ENCODE measurements around the gene ESYT2. TPM values are rescaled to one million over a fixed set of nuclear protein-coding genes. Genes with fewer than 3 reads are reported as not detected.

ESYT2 gene
- total RNA-seq, 1 experiment from 2014 or later = 162 TPM

DNA sequence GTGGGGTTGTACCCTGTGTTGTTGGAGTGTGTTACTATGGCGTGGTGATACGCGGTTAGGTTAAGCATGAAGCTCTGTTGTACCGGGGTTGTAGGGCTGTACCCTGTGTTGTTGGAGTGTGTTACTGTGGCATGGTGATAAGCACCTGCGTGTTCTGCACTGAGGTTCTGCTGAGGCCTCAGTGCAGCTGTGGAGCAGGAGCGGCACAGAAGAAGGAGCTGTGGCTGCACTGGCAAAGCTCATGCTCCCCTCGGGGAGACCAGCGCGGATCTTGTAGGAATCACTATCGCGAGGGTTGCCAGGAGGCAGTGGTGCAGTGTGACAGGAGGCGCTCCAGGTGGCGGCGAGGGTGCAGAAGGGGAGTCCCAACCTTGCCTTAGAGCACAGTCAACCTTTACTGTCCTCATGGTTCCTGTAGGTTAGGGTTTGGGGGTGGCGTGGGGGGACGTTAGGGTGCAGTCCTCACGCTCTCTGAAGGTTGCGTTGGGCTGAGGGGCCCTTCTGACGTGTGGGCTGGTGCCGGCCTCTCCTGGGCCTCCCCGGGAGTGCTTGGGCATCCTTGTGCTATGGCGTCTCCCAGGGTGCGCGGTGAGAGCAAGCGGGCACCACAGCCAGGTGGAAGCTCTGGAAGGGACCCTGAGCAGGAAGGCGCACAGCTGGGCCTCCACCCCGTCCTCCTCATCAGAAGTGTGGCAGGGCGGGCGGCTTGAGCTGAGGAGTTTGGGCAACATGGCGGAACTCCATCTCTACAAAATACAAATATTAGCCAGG is 38.1 kb upstream of the ESYT2 start:
- Histone ChIP-seq H3K9me3 (ENCODE audit: insufficient read depth, low read depth) (no peaks in the 10 kb centered on the region), H3K4me3 (no peak overlapping the region), H3K79me2 (ENCODE audit: low read depth) (peaks cover 46% of the 10 kb centered on the region), H3K4me2 (no peak overlapping the region), H3K4me1 (replicated peaks; ENCODE audit: insufficient read depth) (peaks cover 8% of the 10 kb centered on the region), H3K27me3 (ENCODE audit: insufficient read depth, low read depth) (no peaks in the 10 kb centered on the region), H3K36me3 (ENCODE audit: low read depth) (peaks cover 18% of the 10 kb centered on the region; the same call in 1 of the 2 replicates), H3F3A (ENCODE audit: insufficient read depth, low read depth) (peaks cover 21% of the 10 kb centered on the region; the same call in 1 of the 2 replicates), H3K27ac (no peak overlapping the region), H4K20me1 (ENCODE audit: insufficient read depth) (no peaks in the 10 kb centered on the region), H2AFZ (no peak overlapping the region), H3K9me2 (ENCODE audit: insufficient read depth) (no peaks in the 10 kb centered on the region)
- DNase-seq = no peak
- intact Hi-C loops (cut with micrococcal nuclease; ENCODE audit: unreplicated experiment) = no loop called here
- ChIA-PET CTCF (no interaction called here), POLR2A (ENCODE audit: unreplicated experiment) (no interaction called here)
- TF ChIP-seq, protein P1, sequence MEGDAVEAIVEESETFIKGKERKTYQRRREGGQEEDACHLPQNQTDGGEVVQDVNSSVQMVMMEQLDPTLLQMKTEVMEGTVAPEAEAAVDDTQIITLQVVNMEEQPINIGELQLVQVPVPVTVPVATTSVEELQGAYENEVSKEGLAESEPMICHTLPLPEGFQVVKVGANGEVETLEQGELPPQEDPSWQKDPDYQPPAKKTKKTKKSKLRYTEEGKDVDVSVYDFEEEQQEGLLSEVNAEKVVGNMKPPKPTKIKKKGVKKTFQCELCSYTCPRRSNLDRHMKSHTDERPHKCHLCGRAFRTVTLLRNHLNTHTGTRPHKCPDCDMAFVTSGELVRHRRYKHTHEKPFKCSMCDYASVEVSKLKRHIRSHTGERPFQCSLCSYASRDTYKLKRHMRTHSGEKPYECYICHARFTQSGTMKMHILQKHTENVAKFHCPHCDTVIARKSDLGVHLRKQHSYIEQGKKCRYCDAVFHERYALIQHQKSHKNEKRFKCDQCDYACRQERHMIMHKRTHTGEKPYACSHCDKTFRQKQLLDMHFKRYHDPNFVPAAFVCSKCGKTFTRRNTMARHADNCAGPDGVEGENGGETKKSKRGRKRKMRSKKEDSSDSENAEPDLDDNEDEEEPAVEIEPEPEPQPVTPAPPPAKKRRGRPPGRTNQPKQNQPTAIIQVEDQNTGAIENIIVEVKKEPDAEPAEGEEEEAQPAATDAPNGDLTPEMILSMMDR (conservative IDR thresholded peaks at IDR 0.05) = no peak
- TF ChIP-seq EZH2 (IDR thresholded peaks at IDR 0.05; ENCODE audit: low read depth) = no peak
- BruUV-seq (replicated peaks) = no TSS peak

DNA sequence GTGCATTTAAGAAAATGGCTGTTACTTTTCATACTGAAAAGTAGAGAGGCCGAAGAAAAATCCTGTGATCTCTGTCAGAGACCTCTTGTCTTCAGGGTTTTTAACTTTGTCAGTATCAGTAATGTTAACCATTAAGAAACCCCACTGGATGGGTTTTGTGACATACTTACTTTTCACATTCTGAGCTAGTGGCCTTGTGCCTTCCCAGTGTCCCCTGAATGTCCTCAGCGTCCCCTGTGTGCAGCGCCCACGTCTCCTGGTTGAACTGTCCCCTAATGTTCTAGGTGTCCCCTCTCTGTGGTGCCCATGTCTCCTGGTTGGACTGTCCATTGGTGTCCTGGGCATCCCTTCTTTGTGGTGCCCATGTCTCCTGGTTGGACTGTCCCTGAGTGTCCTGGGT is 36.7 kb upstream of the ESYT2 start:
- Histone ChIP-seq H3K36me3 (ENCODE audit: low read depth) (0 out of 2 replicates have a peak, but pooled peaks cover 10% of the 10 kb centered on the region), H3K27me3 (ENCODE audit: insufficient read depth, low read depth) (no peaks in the 10 kb centered on the region), H3K4me1 (replicated peaks; ENCODE audit: insufficient read depth) (peaks cover 8% of the 10 kb centered on the region), H3F3A (ENCODE audit: insufficient read depth, low read depth) (peaks cover 34% of the 10 kb centered on the region; the same call in 1 of the 2 replicates), H4K20me1 (ENCODE audit: insufficient read depth) (no peaks in the 10 kb centered on the region), H3K4me3 (no peak overlapping the region), H3K9me3 (ENCODE audit: insufficient read depth, low read depth) (no peaks in the 10 kb centered on the region), H3K4me2 (no peak overlapping the region), H2AFZ (no peak overlapping the region), H3K9me2 (ENCODE audit: insufficient read depth) (no peaks in the 10 kb centered on the region), H3K79me2 (ENCODE audit: low read depth) (peaks cover 60% of the 10 kb centered on the region), H3K27ac (no peak overlapping the region)
- POLR2A ChIA-PET (ENCODE audit: unreplicated experiment) = no interaction called here
- DNase-seq = no peak
- no TSS peak for BruUV-seq (replicated peaks)
- CTCF ChIA-PET = no interaction called here
- intact Hi-C loops (cut with micrococcal nuclease; ENCODE audit: unreplicated experiment) = no loop called here
- TF ChIP-seq EZH2 (IDR thresholded peaks at IDR 0.05; ENCODE audit: low read depth) = no peak
- TF ChIP-seq, protein P1 (conservative IDR thresholded peaks at IDR 0.05) = no peak

DNA sequence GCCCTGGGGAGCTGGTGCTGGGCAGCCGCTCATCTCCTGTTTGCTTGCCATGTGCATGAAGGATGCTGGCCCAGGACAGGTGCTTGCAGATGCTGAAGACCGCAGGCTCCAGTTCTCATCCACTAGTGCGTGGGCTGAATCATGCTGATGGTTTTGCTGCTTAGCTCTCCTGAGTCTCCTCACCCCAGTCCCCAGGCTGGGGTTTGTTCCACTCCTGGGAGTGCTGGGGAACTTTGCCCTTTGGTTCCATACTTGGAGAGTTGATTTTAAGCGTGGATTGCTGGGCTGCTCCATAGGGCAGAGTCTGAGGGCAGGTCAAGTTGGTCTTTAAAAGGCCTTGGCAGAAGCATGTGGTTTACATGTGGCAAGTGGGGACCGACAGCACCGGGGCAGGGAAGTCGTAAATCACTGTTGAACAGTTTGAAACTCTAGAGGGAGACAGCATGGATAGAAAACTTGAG is 36.2 kb upstream of the ESYT2 start:
- no TSS peak for BruUV-seq (replicated peaks)
- Histone ChIP-seq H3K9me3 (ENCODE audit: insufficient read depth, low read depth) (no peaks in the 10 kb centered on the region), H3K27me3 (ENCODE audit: insufficient read depth, low read depth) (no peaks in the 10 kb centered on the region), H3K27ac (no peak overlapping the region), H3K4me2 (no peak overlapping the region), H3F3A (ENCODE audit: insufficient read depth, low read depth) (peaks cover 38% of the 10 kb centered on the region; the same call in 1 of the 2 replicates), H2AFZ (no peak overlapping the region), H3K4me1 (replicated peaks; ENCODE audit: insufficient read depth) (peaks cover 11% of the 10 kb centered on the region), H3K9me2 (ENCODE audit: insufficient read depth) (no peaks in the 10 kb centered on the region), H3K79me2 (ENCODE audit: low read depth) (peaks cover 65% of the 10 kb centered on the region), H3K4me3 (no peak overlapping the region), H4K20me1 (ENCODE audit: insufficient read depth) (no peaks in the 10 kb centered on the region), H3K36me3 (ENCODE audit: low read depth) (0 out of 2 replicates have a peak, but pooled peaks cover 5% of the 10 kb centered on the region)
- POLR2A ChIA-PET (ENCODE audit: unreplicated experiment) = no interaction called here
- intact Hi-C loops (cut with micrococcal nuclease; ENCODE audit: unreplicated experiment) = no loop called here
- no peak for TF ChIP-seq EZH2 (IDR thresholded peaks at IDR 0.05; ENCODE audit: low read depth)
- TF ChIP-seq, protein P1 (conservative IDR thresholded peaks at IDR 0.05) = no peak
- CTCF ChIA-PET = no interaction called here
- no peak for DNase-seq
